HG03354 (cell line): Measurements from ENCODE around the gene FRMPD4.
"Not testable (repeated sequence)": the region's sequence is repeated elsewhere in the genome, so short reads cannot be mapped to it uniquely, and the experiment has no call there.

Experiments used
- ATAC-seq: cut with Tn5 transposase; IDR thresholded peaks from one replicate; pipeline ENCODE4 v1.9.1; 2021; ENCODE audit warnings: mild to moderate bottlenecking; ENCODE audit not compliant: unreplicated experiment, poor library complexity, severe bottlenecking

Gene FRMPD4

GRCh38 chrX:12480956-12481355 is 342.7 kb downstream of the FRMPD4 start:
- ATAC-seq = no peak

- ATAC-seq = no peak
Observed at GRCh38 chrX:12488220-12488619, 349.9 kb downstream of the FRMPD4 start.

GRCh38 chrX:12488771-12489170 is 350.5 kb downstream of the FRMPD4 start:
- no peak for ATAC-seq

GRCh38 chrX:12489341-12489740 is 351.1 kb downstream of the FRMPD4 start:
- ATAC-seq = no peak

- ATAC-seq = no peak
Observed at GRCh38 chrX:12494400-12495138, 356.3 kb downstream of the FRMPD4 start.

GRCh38 chrX:12496343-12496742 is 358.1 kb downstream of the FRMPD4 start:
- no peak for ATAC-seq

GRCh38 chrX:12497832-12498591 is 359.7 kb downstream of the FRMPD4 start:
- ATAC-seq = peak; percentile 77

- ATAC-seq = no peak
Observed at GRCh38 chrX:12505127-12505526, 366.9 kb downstream of the FRMPD4 start.

- peak; percentile 100 for ATAC-seq
Observed at GRCh38 chrX:12515384-12515783, 377.1 kb downstream of the FRMPD4 start.

- ATAC-seq = no peak
Observed at GRCh38 chrX:12526306-12526705, 388.0 kb downstream of the FRMPD4 start.

GRCh38 chrX:12538096-12538495 is 399.8 kb downstream of the FRMPD4 start:
- ATAC-seq = not testable (repeated sequence)

- not testable (repeated sequence) for ATAC-seq
Observed at GRCh38 chrX:12542251-12542650, 404.0 kb downstream of the FRMPD4 start.

- ATAC-seq = no peak
Observed at GRCh38 chrX:12548341-12548740, 410.1 kb downstream of the FRMPD4 start.

- ATAC-seq = no peak
Observed at GRCh38 chrX:12548746-12549145, 410.5 kb downstream of the FRMPD4 start.

GRCh38 chrX:12554206-12554605 is 415.9 kb downstream of the FRMPD4 start:
- ATAC-seq = no peak

- no peak for ATAC-seq
Observed at GRCh38 chrX:12563121-12563520, 424.8 kb downstream of the FRMPD4 start.

- ATAC-seq = no peak
Observed at GRCh38 chrX:12564221-12564620, 425.9 kb downstream of the FRMPD4 start.

- ATAC-seq = no peak
Observed at GRCh38 chrX:12567857-12568256, 429.6 kb downstream of the FRMPD4 start.

GRCh38 chrX:12570859-12571501 is 432.7 kb downstream of the FRMPD4 start:
- no peak for ATAC-seq

GRCh38 chrX:12579311-12579710 is 441.0 kb downstream of the FRMPD4 start:
- ATAC-seq = no peak

- no peak for ATAC-seq
Observed at GRCh38 chrX:12580548-12580947, 442.3 kb downstream of the FRMPD4 start.
